H1 (cell line): ENCODE data around the gene ELMO1. TPM values are rescaled to one million over a fixed set of nuclear protein-coding genes. Genes with fewer than 3 reads are reported as not detected.

Experiments used
- CTCF ChIA-PET: fragments of 300-600 bp; sonication (Branson Sonifier 250); formaldehyde crosslinking; loops from one replicate; lab custom pipeline; 2021; ENCODE audit not compliant: partially characterized antibody; lab: Charles Lee
- POLR2A ChIA-PET: fragments of 300-600 bp; sonication (Branson Sonifier 250); formaldehyde crosslinking; loops from one replicate; lab custom pipeline; 2021; ENCODE audit warnings: inconsistent platforms; ENCODE audit not compliant: partially characterized antibody; lab: Charles Lee
- DNase-seq, 2 experiments: peaks; one replicate each; pipeline versions ENCODE4 v3.0.0 to v3.0.0-alpha.2; 2010 to 2022; ENCODE audit warnings: low spot score in 2 of 2, low read depth in 1 of 2, mixed read lengths in 1 of 2
- FAIRE-seq: peaks from 2 replicates; lab custom pipeline; 2011; peaks lifted over from hg19 to GRCh38; lab: Jason Lieb, UNC
- H2AFZ ChIP-seq: 2 replicates; pipeline ENCODE4 v1.8.1; 2012; ENCODE audit warnings: low read length, inconsistent platforms
- H2AK5ac ChIP-seq: 2 replicates; pipeline ENCODE4 v1.6.1; 2013; ENCODE audit warnings: low read depth, low read length
- H2BK120ac ChIP-seq: replicated peaks from 2 replicates; pipeline ENCODE3; 2013; ENCODE audit warnings: low read depth, low read length, inconsistent platforms
- H2BK12ac ChIP-seq: 2 replicates; pipeline ENCODE4 v1.6.1; 2013; ENCODE audit warnings: low read depth, low read length
- H2BK15ac ChIP-seq: 2 replicates; pipeline ENCODE4 v1.6.1; 2013; ENCODE audit warnings: low read length
- H2BK20ac ChIP-seq: 2 replicates; pipeline ENCODE4 v1.6.1; 2013; ENCODE audit warnings: low read length
- H2BK5ac ChIP-seq: 2 replicates; pipeline ENCODE4 v1.6.1; 2013; ENCODE audit warnings: low read depth, low read length
- H3K14ac ChIP-seq: 2 replicates; pipeline ENCODE4 v1.6.1; 2013; ENCODE audit warnings: inconsistent platforms; ENCODE audit not compliant: insufficient read length
- H3K18ac ChIP-seq: 2 replicates; pipeline ENCODE4 v1.6.1; 2013; ENCODE audit warnings: low read length; ENCODE audit errors: extremely low read depth
- H3K23ac ChIP-seq: 2 replicates; pipeline ENCODE4 v1.6.1; 2013; ENCODE audit warnings: inconsistent platforms; ENCODE audit not compliant: insufficient read length
- H3K23me2 ChIP-seq: 2 replicates; pipeline ENCODE4 v1.6.1; 2013; ENCODE audit warnings: low read depth, low read length
- H3K27ac ChIP-seq: 2 replicates; pipeline ENCODE4 v1.6.1; 2011; ENCODE audit warnings: low read depth, low read length, inconsistent platforms
- H3K27me3 ChIP-seq, 4 experiments: replicated peaks in 1 of 4; 1 replicate in 1 of 4; 2 replicates in 3 of 4; pipeline versions ENCODE4 v1.6.1 to v1.8.1; 2011 to 2013; ENCODE audit warnings: low read length in 3 of 4, mild to moderate bottlenecking in 3 of 4, inconsistent platforms in 2 of 4, mixed read lengths in 2 of 4, moderate library complexity in 1 of 4; ENCODE audit not compliant: control insufficient read depth in 3 of 4, insufficient read depth in 3 of 4; ENCODE audit errors: extremely low read depth in 1 of 4
- H3K36me3 ChIP-seq, 4 experiments: 2 replicates each; pipeline versions ENCODE4 v1.6.1 to v1.8.1; 2011 to 2013; ENCODE audit warnings: mild to moderate bottlenecking in 4 of 4, low read length in 3 of 4, moderate library complexity in 2 of 4, control low read depth in 1 of 4, inconsistent platforms in 1 of 4; ENCODE audit not compliant: insufficient read depth in 4 of 4, control insufficient read depth in 2 of 4
- H3K4ac ChIP-seq: replicated peaks from 2 replicates; pipeline ENCODE3; 2013; ENCODE audit warnings: low read length, low read depth, mixed read lengths, inconsistent platforms; ENCODE audit not compliant: insufficient read length
- H3K4me1 ChIP-seq, 4 experiments: replicated peaks in 1 of 4; 1 replicate in 1 of 4; 2 replicates in 3 of 4; pipeline versions ENCODE4 v1.6.1 to v1.8.1; 2011 to 2013; ENCODE audit warnings: low read length in 3 of 4, inconsistent platforms in 2 of 4, mixed read lengths in 1 of 4; ENCODE audit not compliant: insufficient read depth in 4 of 4, control insufficient read depth in 3 of 4
- H3K4me2 ChIP-seq, 2 experiments: 2 replicates each; pipeline versions ENCODE4 v1.6.1 to v1.8.1; 2011 to 2013; ENCODE audit warnings: low read depth in 2 of 2, low read length in 2 of 2, control low read depth in 1 of 2, inconsistent platforms in 1 of 2, mild to moderate bottlenecking in 1 of 2; ENCODE audit not compliant: insufficient read depth in 1 of 2
- H3K4me3 ChIP-seq, 4 experiments: fragments of 200-600, 300-600 bp in 1 of 4; sonication (generic), shearing (Covaris generic), sonication (Bioruptor Twin) in 1 of 4; 2 replicates each; pipeline versions ENCODE4 v1.5.1 to v1.8.1; 2011 to 2016; ENCODE audit warnings: low read length in 4 of 4, low read depth in 3 of 4, control low read depth in 2 of 4, inconsistent platforms in 2 of 4, mild to moderate bottlenecking in 2 of 4, mixed read lengths in 1 of 4, moderate library complexity in 1 of 4; ENCODE audit not compliant: insufficient read depth in 2 of 4; ENCODE audit errors: extremely low read depth in 1 of 4
- H3K56ac ChIP-seq: replicated peaks from 2 replicates; pipeline ENCODE3; 2013; ENCODE audit warnings: low read depth, mild to moderate bottlenecking, mixed read lengths, low read length, inconsistent platforms; ENCODE audit not compliant: insufficient read length
- H3K79me1 ChIP-seq: 2 replicates; pipeline ENCODE4 v1.6.1; 2013; ENCODE audit warnings: low read depth, low read length, control low read depth
- H3K79me2 ChIP-seq, 2 experiments: 2 replicates each; pipeline versions ENCODE4 v1.6.1 to v1.8.1; 2012 to 2013; ENCODE audit warnings: low read length in 2 of 2, mild to moderate bottlenecking in 2 of 2, inconsistent platforms in 1 of 2; ENCODE audit not compliant: insufficient read depth in 2 of 2, control insufficient read depth in 1 of 2
- H3K9ac ChIP-seq, 4 experiments: replicated peaks in 1 of 4; 1 replicate in 1 of 4; 2 replicates in 3 of 4; pipeline versions ENCODE4 v1.6.1 to v1.8.1; 2011 to 2013; ENCODE audit warnings: low read depth in 3 of 4, low read length in 3 of 4, control low read depth in 2 of 4, mild to moderate bottlenecking in 2 of 4, moderate library complexity in 2 of 4, inconsistent platforms in 1 of 4; ENCODE audit errors: extremely low read depth in 1 of 4
- H3K9me3 ChIP-seq, 2 experiments: 2 replicates each; pipeline versions ENCODE4 v1.6.1 to v1.8.1; 2012 to 2013; ENCODE audit warnings: mild to moderate bottlenecking in 2 of 2, moderate library complexity in 2 of 2, control low read depth in 1 of 2, inconsistent platforms in 1 of 2, low read depth in 1 of 2, low read length in 1 of 2, mixed read lengths in 1 of 2; ENCODE audit not compliant: insufficient read depth in 2 of 2
- H4K20me1 ChIP-seq, 2 experiments: replicated peaks in 1 of 2; 2 replicates each; pipeline versions ENCODE3 to v1.8.1; 2011 to 2013; ENCODE audit warnings: inconsistent platforms in 2 of 2, low read length in 2 of 2, mild to moderate bottlenecking in 1 of 2; ENCODE audit not compliant: insufficient read depth in 2 of 2, control insufficient read depth in 1 of 2
- H4K5ac ChIP-seq: 2 replicates; pipeline ENCODE4 v1.6.1; 2013; ENCODE audit warnings: low read length, low read depth, mixed read lengths, inconsistent platforms; ENCODE audit not compliant: insufficient read length
- H4K8ac ChIP-seq: 2 replicates; pipeline ENCODE4 v1.8.0; 2013; ENCODE audit warnings: mild to moderate bottlenecking, moderate library complexity, low read length, inconsistent platforms; ENCODE audit not compliant: insufficient read depth; ENCODE audit errors: extremely low read depth
- H4K91ac ChIP-seq: replicated peaks from 2 replicates; pipeline ENCODE3; 2013; ENCODE audit warnings: low read length, mixed read lengths, inconsistent platforms; ENCODE audit not compliant: insufficient read length
- CTBP2 ChIP-seq: IDR thresholded peaks from 2 replicates; pipeline ENCODE4 v1.7.0; 2011; ENCODE audit warnings: borderline replicate concordance, mild to moderate bottlenecking, moderate library complexity, mixed read lengths, low read length; ENCODE audit not compliant: insufficient read depth, insufficient read length
- KDM1A ChIP-seq: fragments of 200-600, 300-600 bp; sonication (generic); IDR thresholded peaks from 2 replicates; pipeline ENCODE4 v1.7.1; 2016; ENCODE audit warnings: mild to moderate bottlenecking, low read length, borderline replicate concordance
- KDM5A ChIP-seq: fragments of 200-600 bp; IDR thresholded peaks from 2 replicates; pipeline ENCODE4 v1.7.1; 2012; ENCODE audit warnings: mild to moderate bottlenecking, low read length, inconsistent platforms, mixed read lengths
- PHF8 ChIP-seq: fragments of 200-600 bp; sonication (generic); conservative IDR thresholded peaks from 2 replicates; pipeline ENCODE4 v1.7.1; 2012; ENCODE audit warnings: low read depth, mild to moderate bottlenecking, inconsistent platforms, low read length, moderate library complexity
- POLR2A ChIP-seq, 2 experiments: IDR thresholded peaks; 1 replicate in 1 of 2; 2 replicates in 1 of 2; pipeline ENCODE4 v1.6.1; 2011; ENCODE audit warnings: low read depth in 2 of 2, low read length in 2 of 2, mild to moderate bottlenecking in 2 of 2; ENCODE audit errors: control extremely low read depth in 1 of 2
- POU5F1 ChIP-seq: IDR thresholded peaks from 2 replicates; pipeline ENCODE4 v1.6.1; 2011; ENCODE audit warnings: low read depth, mild to moderate bottlenecking, low read length, moderate library complexity
- RNF2 ChIP-seq: fragments of 200-900, 300-1000 bp; sonication (generic); IDR thresholded peaks from 2 replicates; pipeline ENCODE4 v1.7.1; 2016; ENCODE audit warnings: borderline replicate concordance, low read depth, mild to moderate bottlenecking, antibody characterized with exemption, low read length; ENCODE audit not compliant: poor library complexity, severe bottlenecking; ENCODE audit errors: missing control alignments
- WGBS, 2 experiments: shearing (Covaris generic) in 1 of 2; methylation state at CpG; one replicate each; pipeline versions ENCODE4 v1.1.6 to v1.1.7; 2013 to 2015; ENCODE audit warnings: low lambda C conversion rate in 2 of 2, mixed read lengths in 2 of 2, inconsistent platforms in 1 of 2, low coverage in 1 of 2, missing lambda C conversion rate in 1 of 2; ENCODE audit not compliant: insufficient replicate concordance in 2 of 2, insufficient coverage in 1 of 2, insufficient read length in 1 of 2; ENCODE audit errors: extremely low coverage in 1 of 2, missing lambda C conversion rate in 1 of 2; 5-methylcytosine and 5-hydroxymethylcytosine counted together
- polyA plus RNA-seq, 7 experiments: library from polyadenylated mRNA; depleted of rRNA in 3 of 7; stranded (reverse) in 5 of 7; unstranded in 2 of 7; fragments of >200 nt in 5 of 7; fragments of 200-250 nt in 2 of 7; gene quantifications; 1 replicate in 5 of 7; 2 replicates in 1 of 7; 4 replicates in 1 of 7; pipeline versions ENCODE4 v1.2.1 to v1.2.3, GENCODE V29; 2011 to 2013; ENCODE audit warnings: missing spikeins in 2 of 7, mixed read lengths in 2 of 7
- total RNA-seq: library from RNA; stranded (reverse); fragmentation: NEBNext Ultra II Directional; extraction: Animal tissue kit (Norgen Biotek cat#: 25700); gene quantifications from 2 replicates; pipeline ENCODE4 v1.2.1, GENCODE V29; 2021
- TF ChIP-seq, protein P1 (sequence below), 3 experiments: IDR thresholded peaks; 1 replicate in 2 of 3; 2 replicates in 1 of 3; pipeline versions ENCODE4 v1.5.1 to v1.6.1; 2011; ENCODE audit warnings: low read length in 3 of 3, mild to moderate bottlenecking in 3 of 3, inconsistent platforms in 2 of 3, low read depth in 1 of 3, moderate library complexity in 1 of 3; ENCODE audit not compliant: insufficient read depth in 1 of 3; ENCODE audit errors: control extremely low read depth in 1 of 3

Gene ELMO1
- total and polyA plus RNA-seq, 2 of the 8 experiments (the other 6 are each of a cell fraction or from before 2014, with no cell fraction given): 18.4 to 21.0 TPM

- Histone ChIP-seq H3K14ac (no peak overlapping the region), H3K23me2 (peaks cover 2% of the 10 kb centered on the region; the same call in 1 of the 2 replicates), H2BK12ac (no peak overlapping the region), H3K4ac (no peak overlapping the region), H3K18ac (no peak overlapping the region), H2BK20ac (no peak overlapping the region), H3K4me3 (no peak overlapping the region), H3K4me2 (no peak overlapping the region), H2BK120ac (no peak overlapping the region), H4K20me1 (no peaks in the 10 kb centered on the region), H2AFZ (no peak overlapping the region), H2BK15ac (no peak overlapping the region), H4K91ac (no peak overlapping the region), H3K4me1 (no peaks in the 10 kb centered on the region), H2BK5ac (no peak overlapping the region), H2AK5ac (no peak overlapping the region), H3K27ac (no peak overlapping the region), H3K23ac (no peak overlapping the region), H3K27me3 (no peaks in the 10 kb centered on the region), H4K5ac (no peak overlapping the region), H3K36me3 (no peaks in the 10 kb centered on the region), H3K56ac (no peak overlapping the region), H3K9ac (no peak overlapping the region), H3K79me1 (no peaks in the 10 kb centered on the region), H3K9me3 (no peaks in the 10 kb centered on the region), H3K79me2 (no peaks in the 10 kb centered on the region), H4K8ac (no peak overlapping the region)
- FAIRE-seq (no peak), DNase-seq (no peak)
- ChIA-PET CTCF (interaction anchor here (0.7 to 1.6 kb wide), 3 partner anchors 81 to 778 kb away, joined by 3 read pairs; no protein-coding TSS in a partner anchor), POLR2A (interaction anchor here (0.6 kb wide), 1 partner anchor 17 kb away, joined by 3 read pairs; no protein-coding TSS in a partner anchor)
- TF ChIP-seq CTBP2 (no peak), KDM1A (no peak), POU5F1 (no peak), POLR2A (IDR thresholded peaks at IDR 0.05; ENCODE audit: control extremely low read depth in 1 of 2, low read depth in 2 of 2, low read length in 2 of 2) (no peak), KDM5A (no peak), RNF2 (no peak), PHF8 (no peak)
- TF ChIP-seq, protein P1, sequence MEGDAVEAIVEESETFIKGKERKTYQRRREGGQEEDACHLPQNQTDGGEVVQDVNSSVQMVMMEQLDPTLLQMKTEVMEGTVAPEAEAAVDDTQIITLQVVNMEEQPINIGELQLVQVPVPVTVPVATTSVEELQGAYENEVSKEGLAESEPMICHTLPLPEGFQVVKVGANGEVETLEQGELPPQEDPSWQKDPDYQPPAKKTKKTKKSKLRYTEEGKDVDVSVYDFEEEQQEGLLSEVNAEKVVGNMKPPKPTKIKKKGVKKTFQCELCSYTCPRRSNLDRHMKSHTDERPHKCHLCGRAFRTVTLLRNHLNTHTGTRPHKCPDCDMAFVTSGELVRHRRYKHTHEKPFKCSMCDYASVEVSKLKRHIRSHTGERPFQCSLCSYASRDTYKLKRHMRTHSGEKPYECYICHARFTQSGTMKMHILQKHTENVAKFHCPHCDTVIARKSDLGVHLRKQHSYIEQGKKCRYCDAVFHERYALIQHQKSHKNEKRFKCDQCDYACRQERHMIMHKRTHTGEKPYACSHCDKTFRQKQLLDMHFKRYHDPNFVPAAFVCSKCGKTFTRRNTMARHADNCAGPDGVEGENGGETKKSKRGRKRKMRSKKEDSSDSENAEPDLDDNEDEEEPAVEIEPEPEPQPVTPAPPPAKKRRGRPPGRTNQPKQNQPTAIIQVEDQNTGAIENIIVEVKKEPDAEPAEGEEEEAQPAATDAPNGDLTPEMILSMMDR (IDR thresholded peaks at IDR 0.05; ENCODE audit: control extremely low read depth in 1 of 3, insufficient read depth in 1 of 3, low read depth in 1 of 3, low read length in 3 of 3): peak in 1 of 3 experiments; percentile 4; a peak in 1 of 4 replicates
- WGBS, 2 experiments: 100% methylated on average over 1 of the region's 1 CpG; no CpG with 5 or more reads in 1 of the 2 experiments
These were observed 379.8 kb downstream of the ELMO1 start for GRCh38 chr7:37068902-37069301.
